H1 (cell line): ENCODE data around the gene EAF2. TPM values are rescaled to one million over a fixed set of nuclear protein-coding genes. Genes with fewer than 3 reads are reported as not detected.

Source experiments
- CTCF ChIA-PET: fragments of 300-600 bp; sonication (Branson Sonifier 250); formaldehyde crosslinking; loops from one replicate; lab custom pipeline; 2021; ENCODE audit not compliant: partially characterized antibody; lab: Charles Lee
- POLR2A ChIA-PET: fragments of 300-600 bp; sonication (Branson Sonifier 250); formaldehyde crosslinking; loops from one replicate; lab custom pipeline; 2021; ENCODE audit warnings: inconsistent platforms; ENCODE audit not compliant: partially characterized antibody; lab: Charles Lee
- DNase-seq, 2 experiments: peaks; one replicate each; pipeline versions ENCODE4 v3.0.0 to v3.0.0-alpha.2; 2010 to 2022; ENCODE audit warnings: low spot score in 2 of 2, low read depth in 1 of 2, mixed read lengths in 1 of 2
- FAIRE-seq: peaks from 2 replicates; lab custom pipeline; 2011; peaks lifted over from hg19 to GRCh38; lab: Jason Lieb, UNC
- H2AFZ ChIP-seq: 2 replicates; pipeline ENCODE4 v1.8.1; 2012; ENCODE audit warnings: low read length, inconsistent platforms
- H2AK5ac ChIP-seq: 2 replicates; pipeline ENCODE4 v1.6.1; 2013; ENCODE audit warnings: low read depth, low read length
- H2BK120ac ChIP-seq: replicated peaks from 2 replicates; pipeline ENCODE3; 2013; ENCODE audit warnings: low read depth, low read length, inconsistent platforms
- H2BK12ac ChIP-seq: 2 replicates; pipeline ENCODE4 v1.6.1; 2013; ENCODE audit warnings: low read depth, low read length
- H2BK15ac ChIP-seq: 2 replicates; pipeline ENCODE4 v1.6.1; 2013; ENCODE audit warnings: low read length
- H2BK20ac ChIP-seq: 2 replicates; pipeline ENCODE4 v1.6.1; 2013; ENCODE audit warnings: low read length
- H2BK5ac ChIP-seq: 2 replicates; pipeline ENCODE4 v1.6.1; 2013; ENCODE audit warnings: low read depth, low read length
- H3K14ac ChIP-seq: 2 replicates; pipeline ENCODE4 v1.6.1; 2013; ENCODE audit warnings: inconsistent platforms; ENCODE audit not compliant: insufficient read length
- H3K18ac ChIP-seq: 2 replicates; pipeline ENCODE4 v1.6.1; 2013; ENCODE audit warnings: low read length; ENCODE audit errors: extremely low read depth
- H3K23ac ChIP-seq: 2 replicates; pipeline ENCODE4 v1.6.1; 2013; ENCODE audit warnings: inconsistent platforms; ENCODE audit not compliant: insufficient read length
- H3K23me2 ChIP-seq: 2 replicates; pipeline ENCODE4 v1.6.1; 2013; ENCODE audit warnings: low read depth, low read length
- H3K27ac ChIP-seq: 2 replicates; pipeline ENCODE4 v1.6.1; 2011; ENCODE audit warnings: low read depth, low read length, inconsistent platforms
- H3K27me3 ChIP-seq, 4 experiments: replicated peaks in 1 of 4; 1 replicate in 1 of 4; 2 replicates in 3 of 4; pipeline versions ENCODE4 v1.6.1 to v1.8.1; 2011 to 2013; ENCODE audit warnings: low read length in 3 of 4, mild to moderate bottlenecking in 3 of 4, inconsistent platforms in 2 of 4, mixed read lengths in 2 of 4, moderate library complexity in 1 of 4; ENCODE audit not compliant: control insufficient read depth in 3 of 4, insufficient read depth in 3 of 4; ENCODE audit errors: extremely low read depth in 1 of 4
- H3K36me3 ChIP-seq, 4 experiments: 2 replicates each; pipeline versions ENCODE4 v1.6.1 to v1.8.1; 2011 to 2013; ENCODE audit warnings: mild to moderate bottlenecking in 4 of 4, low read length in 3 of 4, moderate library complexity in 2 of 4, control low read depth in 1 of 4, inconsistent platforms in 1 of 4; ENCODE audit not compliant: insufficient read depth in 4 of 4, control insufficient read depth in 2 of 4
- H3K4ac ChIP-seq: replicated peaks from 2 replicates; pipeline ENCODE3; 2013; ENCODE audit warnings: low read length, low read depth, mixed read lengths, inconsistent platforms; ENCODE audit not compliant: insufficient read length
- H3K4me1 ChIP-seq, 4 experiments: replicated peaks in 1 of 4; 1 replicate in 1 of 4; 2 replicates in 3 of 4; pipeline versions ENCODE4 v1.6.1 to v1.8.1; 2011 to 2013; ENCODE audit warnings: low read length in 3 of 4, inconsistent platforms in 2 of 4, mixed read lengths in 1 of 4; ENCODE audit not compliant: insufficient read depth in 4 of 4, control insufficient read depth in 3 of 4
- H3K4me2 ChIP-seq, 2 experiments: 2 replicates each; pipeline versions ENCODE4 v1.6.1 to v1.8.1; 2011 to 2013; ENCODE audit warnings: low read depth in 2 of 2, low read length in 2 of 2, control low read depth in 1 of 2, inconsistent platforms in 1 of 2, mild to moderate bottlenecking in 1 of 2; ENCODE audit not compliant: insufficient read depth in 1 of 2
- H3K4me3 ChIP-seq, 4 experiments: fragments of 200-600, 300-600 bp in 1 of 4; sonication (generic), shearing (Covaris generic), sonication (Bioruptor Twin) in 1 of 4; 2 replicates each; pipeline versions ENCODE4 v1.5.1 to v1.8.1; 2011 to 2016; ENCODE audit warnings: low read length in 4 of 4, low read depth in 3 of 4, control low read depth in 2 of 4, inconsistent platforms in 2 of 4, mild to moderate bottlenecking in 2 of 4, mixed read lengths in 1 of 4, moderate library complexity in 1 of 4; ENCODE audit not compliant: insufficient read depth in 2 of 4; ENCODE audit errors: extremely low read depth in 1 of 4
- H3K56ac ChIP-seq: replicated peaks from 2 replicates; pipeline ENCODE3; 2013; ENCODE audit warnings: low read depth, mild to moderate bottlenecking, mixed read lengths, low read length, inconsistent platforms; ENCODE audit not compliant: insufficient read length
- H3K79me1 ChIP-seq: 2 replicates; pipeline ENCODE4 v1.6.1; 2013; ENCODE audit warnings: low read depth, low read length, control low read depth
- H3K79me2 ChIP-seq, 2 experiments: 2 replicates each; pipeline versions ENCODE4 v1.6.1 to v1.8.1; 2012 to 2013; ENCODE audit warnings: low read length in 2 of 2, mild to moderate bottlenecking in 2 of 2, inconsistent platforms in 1 of 2; ENCODE audit not compliant: insufficient read depth in 2 of 2, control insufficient read depth in 1 of 2
- H3K9ac ChIP-seq, 4 experiments: replicated peaks in 1 of 4; 1 replicate in 1 of 4; 2 replicates in 3 of 4; pipeline versions ENCODE4 v1.6.1 to v1.8.1; 2011 to 2013; ENCODE audit warnings: low read depth in 3 of 4, low read length in 3 of 4, control low read depth in 2 of 4, mild to moderate bottlenecking in 2 of 4, moderate library complexity in 2 of 4, inconsistent platforms in 1 of 4; ENCODE audit errors: extremely low read depth in 1 of 4
- H3K9me3 ChIP-seq, 2 experiments: 2 replicates each; pipeline versions ENCODE4 v1.6.1 to v1.8.1; 2012 to 2013; ENCODE audit warnings: mild to moderate bottlenecking in 2 of 2, moderate library complexity in 2 of 2, control low read depth in 1 of 2, inconsistent platforms in 1 of 2, low read depth in 1 of 2, low read length in 1 of 2, mixed read lengths in 1 of 2; ENCODE audit not compliant: insufficient read depth in 2 of 2
- H4K20me1 ChIP-seq, 2 experiments: replicated peaks in 1 of 2; 2 replicates each; pipeline versions ENCODE3 to v1.8.1; 2011 to 2013; ENCODE audit warnings: inconsistent platforms in 2 of 2, low read length in 2 of 2, mild to moderate bottlenecking in 1 of 2; ENCODE audit not compliant: insufficient read depth in 2 of 2, control insufficient read depth in 1 of 2
- H4K5ac ChIP-seq: 2 replicates; pipeline ENCODE4 v1.6.1; 2013; ENCODE audit warnings: low read length, low read depth, mixed read lengths, inconsistent platforms; ENCODE audit not compliant: insufficient read length
- H4K8ac ChIP-seq: 2 replicates; pipeline ENCODE4 v1.8.0; 2013; ENCODE audit warnings: mild to moderate bottlenecking, moderate library complexity, low read length, inconsistent platforms; ENCODE audit not compliant: insufficient read depth; ENCODE audit errors: extremely low read depth
- H4K91ac ChIP-seq: replicated peaks from 2 replicates; pipeline ENCODE3; 2013; ENCODE audit warnings: low read length, mixed read lengths, inconsistent platforms; ENCODE audit not compliant: insufficient read length
- CBX8 ChIP-seq: fragments of 300-800, 300-1000 bp; sonication (generic); IDR thresholded peaks from 2 replicates; pipeline ENCODE4 v1.7.1; 2016; ENCODE audit warnings: low read depth, low read length, borderline replicate concordance
- EGR1 ChIP-seq: IDR thresholded peaks from 2 replicates; pipeline ENCODE4 v1.6.1; 2011; ENCODE audit warnings: low read depth, low read length, borderline replicate concordance
- FOSL1 ChIP-seq: IDR thresholded peaks from 2 replicates; pipeline ENCODE4 v1.6.1; 2011; ENCODE audit warnings: mild to moderate bottlenecking, low read depth, low read length, moderate library complexity; ENCODE audit not compliant: insufficient read depth
- NANOG ChIP-seq: IDR thresholded peaks from 2 replicates; pipeline ENCODE4 v1.6.1; 2011; ENCODE audit warnings: low read length, low read depth, mild to moderate bottlenecking, inconsistent platforms; ENCODE audit not compliant: insufficient read depth, poor library complexity, severe bottlenecking
- NRF1 ChIP-seq: IDR thresholded peaks from 2 replicates; pipeline ENCODE4 v1.6.1; 2011; ENCODE audit warnings: mild to moderate bottlenecking, low read depth, low read length, improper control_type of control experiment
- POLR2AphosphoS5 ChIP-seq: IDR thresholded peaks from 2 replicates; pipeline ENCODE4 v1.6.1; 2011; ENCODE audit warnings: low read depth, low read length
- RAD21 ChIP-seq, 2 experiments: IDR thresholded peaks in 1 of 2; conservative IDR thresholded peaks in 1 of 2; 2 replicates each; pipeline ENCODE4 v1.6.1; 2011; ENCODE audit warnings: low read depth in 2 of 2, low read length in 2 of 2, improper control_type of control experiment in 1 of 2, inconsistent platforms in 1 of 2, mild to moderate bottlenecking in 1 of 2, moderate library complexity in 1 of 2
- RBBP5 ChIP-seq: IDR thresholded peaks from 2 replicates; pipeline ENCODE4 v1.7.1; 2012; ENCODE audit warnings: low read depth, mild to moderate bottlenecking, inconsistent platforms, low read length, moderate library complexity, borderline replicate concordance
- SIRT6 ChIP-seq: IDR thresholded peaks from one replicate; pipeline ENCODE4 v1.7.1; 2012; ENCODE audit warnings: low read length, inconsistent platforms
- SRF ChIP-seq: IDR thresholded peaks from 2 replicates; pipeline ENCODE4 v1.6.1; 2011; ENCODE audit warnings: mild to moderate bottlenecking, low read depth, low read length, moderate library complexity
- TAF1 ChIP-seq: IDR thresholded peaks from 2 replicates; pipeline ENCODE4 v1.6.1; 2011; ENCODE audit warnings: mild to moderate bottlenecking, low read depth, low read length
- WGBS, 2 experiments: shearing (Covaris generic) in 1 of 2; methylation state at CpG; one replicate each; pipeline versions ENCODE4 v1.1.6 to v1.1.7; 2013 to 2015; ENCODE audit warnings: low lambda C conversion rate in 2 of 2, mixed read lengths in 2 of 2, inconsistent platforms in 1 of 2, low coverage in 1 of 2, missing lambda C conversion rate in 1 of 2; ENCODE audit not compliant: insufficient replicate concordance in 2 of 2, insufficient coverage in 1 of 2, insufficient read length in 1 of 2; ENCODE audit errors: extremely low coverage in 1 of 2, missing lambda C conversion rate in 1 of 2; 5-methylcytosine and 5-hydroxymethylcytosine counted together
- polyA plus RNA-seq, 7 experiments: library from polyadenylated mRNA; depleted of rRNA in 3 of 7; stranded (reverse) in 5 of 7; unstranded in 2 of 7; fragments of >200 nt in 5 of 7; fragments of 200-250 nt in 2 of 7; gene quantifications; 1 replicate in 5 of 7; 2 replicates in 1 of 7; 4 replicates in 1 of 7; pipeline versions ENCODE4 v1.2.1 to v1.2.3, GENCODE V29; 2011 to 2013; ENCODE audit warnings: missing spikeins in 2 of 7, mixed read lengths in 2 of 7
- total RNA-seq: library from RNA; stranded (reverse); fragmentation: NEBNext Ultra II Directional; extraction: Animal tissue kit (Norgen Biotek cat#: 25700); gene quantifications from 2 replicates; pipeline ENCODE4 v1.2.1, GENCODE V29; 2021
- TF ChIP-seq, protein P1 (sequence below): IDR thresholded peaks from 2 replicates; pipeline ENCODE4 v1.6.1; 2011; ENCODE audit warnings: low read length, improper control_type of control experiment

Gene EAF2
- total and polyA plus RNA-seq, 2 of the 8 experiments (the other 6 are each of a cell fraction or from before 2014, with no cell fraction given) = 3.6 to 6.6 TPM

DNA sequence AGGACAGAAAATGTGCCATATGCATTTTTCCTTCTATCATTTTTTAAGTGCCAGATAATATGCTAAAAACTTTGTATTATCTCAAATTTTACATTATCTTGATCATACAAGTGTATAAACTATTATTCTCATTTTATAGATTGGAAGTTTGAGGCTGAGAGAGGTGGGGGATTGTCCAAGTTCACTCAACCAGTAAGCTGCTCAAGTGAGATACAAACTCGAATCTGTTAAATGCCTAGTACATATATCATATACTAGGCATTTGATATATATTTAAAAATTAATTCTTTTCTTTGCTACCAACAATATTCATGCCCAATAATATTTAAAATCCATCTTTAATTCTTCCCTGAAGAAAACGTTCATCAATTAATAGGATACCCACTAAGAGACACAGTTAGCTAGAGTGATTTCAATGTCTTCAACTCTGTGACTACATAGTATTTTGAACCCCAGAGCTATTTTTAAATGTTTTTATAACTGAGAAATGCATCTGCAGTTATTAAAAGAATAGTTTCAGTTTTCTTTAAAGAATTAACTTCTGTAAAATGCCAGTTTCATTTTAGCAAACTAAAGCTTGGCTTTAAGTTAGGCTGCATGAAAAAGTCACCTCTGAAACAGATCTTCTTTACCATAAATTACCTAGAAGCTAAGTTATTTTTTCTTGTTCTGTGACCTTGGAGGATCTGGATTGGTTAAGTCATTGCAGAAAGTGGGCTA is 40.6 kb upstream of the EAF2 start:
- Histone ChIP-seq H3K27ac (no peak overlapping the region), H2BK5ac (no peak overlapping the region), H3K36me3 (peaks cover 0 to 30% (median 6%) of the 10 kb centered on the region in 4 experiments; a peak in 3 of 8 replicates), H2BK15ac (no peak overlapping the region), H2AK5ac (no peak overlapping the region), H2BK120ac (no peak overlapping the region), H3K79me1 (no peaks in the 10 kb centered on the region), H3K23me2 (no peaks in the 10 kb centered on the region), H4K5ac (no peak overlapping the region), H3K9me3 (no peaks in the 10 kb centered on the region), H2BK12ac (no peak overlapping the region), H3K4ac (no peak overlapping the region), H4K20me1 (no peaks in the 10 kb centered on the region), H2AFZ (no peak overlapping the region), H3K18ac (no peak overlapping the region), H3K4me3 (no peak overlapping the region), H2BK20ac (no peak overlapping the region), H3K4me1 (no peaks in the 10 kb centered on the region), H3K27me3 (no peaks in the 10 kb centered on the region), H3K14ac (no peak overlapping the region), H4K91ac (no peak overlapping the region), H4K8ac (no peak overlapping the region), H3K23ac (no peak overlapping the region), H3K9ac (no peak overlapping the region), H3K4me2 (no peak overlapping the region), H3K56ac (no peak overlapping the region), H3K79me2 (no peaks in the 10 kb centered on the region)
- 89% methylated on average over 2 of the region's 2 CpGs; no CpG with 5 or more reads in 1 of the 2 experiments for WGBS, 2 experiments
- DNase-seq = no peak
- no peak for FAIRE-seq
- ChIA-PET POLR2A (no interaction called here), CTCF (no interaction called here)
- TF ChIP-seq NRF1 (no peak), NANOG (no peak), POLR2AphosphoS5 (no peak), SIRT6 (no peak), CBX8 (no peak), SRF (no peak), RAD21 (IDR thresholded peaks at IDR 0.05 in 1 of 2, conservative IDR thresholded peaks at IDR 0.05 in 1 of 2; ENCODE audit: low read depth in 2 of 2, low read length in 2 of 2) (no peak), FOSL1 (no peak), EGR1 (no peak), TAF1 (no peak), RBBP5 (no peak)
- TF ChIP-seq, protein P1, sequence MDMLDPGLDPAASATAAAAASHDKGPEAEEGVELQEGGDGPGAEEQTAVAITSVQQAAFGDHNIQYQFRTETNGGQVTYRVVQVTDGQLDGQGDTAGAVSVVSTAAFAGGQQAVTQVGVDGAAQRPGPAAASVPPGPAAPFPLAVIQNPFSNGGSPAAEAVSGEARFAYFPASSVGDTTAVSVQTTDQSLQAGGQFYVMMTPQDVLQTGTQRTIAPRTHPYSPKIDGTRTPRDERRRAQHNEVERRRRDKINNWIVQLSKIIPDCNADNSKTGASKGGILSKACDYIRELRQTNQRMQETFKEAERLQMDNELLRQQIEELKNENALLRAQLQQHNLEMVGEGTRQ = no peak
